K562 (cell line): ENCODE measurements around the gene C6orf62. TPM values are rescaled to one million over a fixed set of nuclear protein-coding genes. Genes with fewer than 3 reads are reported as not detected.
A peak's percentile ranks its signal among the peaks of the same experiment; 100 is the strongest.

Experiments
- AFF1 ChIP-seq, 2 experiments: fragments of 450-650 bp; IDR thresholded peaks; 2 replicates each; pipeline ENCODE4 v1.6.1; 2018; ENCODE audit warnings: mild to moderate bottlenecking in 2 of 2, low read depth in 1 of 2; ENCODE audit not compliant: partially characterized antibody in 2 of 2
- CCAR2 ChIP-seq: fragments of 200-400 bp; formaldehyde crosslinking; IDR thresholded peaks from 2 replicates; pipeline ENCODE4 v1.6.1; 2017; ENCODE audit warnings: mild to moderate bottlenecking, low read depth, low read length
- CHD1 ChIP-seq: fragments of 200-600 bp; sonication (generic); IDR thresholded peaks from one replicate; pipeline ENCODE4 v1.6.1; 2012; ENCODE audit warnings: mild to moderate bottlenecking, moderate library complexity, low read length, inconsistent platforms
- ELF2 ChIP-seq: fragments of 250-450 bp; sonication (Bioruptor Pico); IDR thresholded peaks from 2 replicates; pipeline ENCODE4 v1.5.0; 2021; ENCODE audit warnings: mild to moderate bottlenecking
- FOXM1 ChIP-seq, 2 experiments: fragments of 450-650 bp in 1 of 2; sonication (generic) in 1 of 2; formaldehyde crosslinking in 1 of 2; IDR thresholded peaks; 2 replicates each; pipeline versions ENCODE4 v1.6.1 to v1.9.0; 2017 to 2022; ENCODE audit warnings: low read depth in 2 of 2, mild to moderate bottlenecking in 2 of 2, missing genetic modification reagents in 1 of 2, moderate library complexity in 1 of 2
- HDAC1 ChIP-seq, 2 experiments: fragments of 450-650 bp; IDR thresholded peaks; 2 replicates each; pipeline ENCODE4 v1.6.1; 2016 to 2017; ENCODE audit warnings: inconsistent platforms in 1 of 2, mild to moderate bottlenecking in 1 of 2, moderate library complexity in 1 of 2
- HDAC6 ChIP-seq: IDR thresholded peaks from 2 replicates; pipeline ENCODE4 v1.6.1; 2012; ENCODE audit warnings: low read depth, mild to moderate bottlenecking, control low read depth, inconsistent platforms, low read length, moderate library complexity
- KDM2B ChIP-seq: fragments of 250-450 bp; sonication (Bioruptor Pico); IDR thresholded peaks from 2 replicates; pipeline ENCODE4 v1.8.0; 2021; ENCODE audit warnings: mild to moderate bottlenecking, moderate library complexity
- PCBP2 ChIP-seq: fragments of 200-400 bp; formaldehyde crosslinking; IDR thresholded peaks from 2 replicates; pipeline ENCODE4 v1.6.1; 2018; ENCODE audit warnings: low read length, low read depth, mild to moderate bottlenecking, moderate library complexity; ENCODE audit not compliant: poor library complexity, severe bottlenecking
- TGIF2 ChIP-seq: sonication (generic); formaldehyde crosslinking; IDR thresholded peaks from 2 replicates; pipeline ENCODE4 v1.8.1; 2022; ENCODE audit warnings: mild to moderate bottlenecking, missing genetic modification reagents, moderate library complexity
- ZBTB1 ChIP-seq: sonication (generic); formaldehyde crosslinking; IDR thresholded peaks from 2 replicates; pipeline ENCODE4 v1.8.1; 2023; ENCODE audit warnings: missing genetic modification reagents, low read depth, mild to moderate bottlenecking, borderline replicate concordance
- ZBTB33 ChIP-seq: sonication (generic); formaldehyde crosslinking; IDR thresholded peaks from 2 replicates; pipeline ENCODE4 v1.8.1; 2023; ENCODE audit warnings: mild to moderate bottlenecking, missing genetic modification reagents
- ZFP91 ChIP-seq: sonication (generic); formaldehyde crosslinking; IDR thresholded peaks from 2 replicates; pipeline ENCODE4 v1.8.0; 2022; ENCODE audit warnings: mild to moderate bottlenecking, missing genetic modification reagents
- ZFX ChIP-seq: sonication (generic); formaldehyde crosslinking; IDR thresholded peaks from 2 replicates; pipeline ENCODE4 v1.8.0; 2022; ENCODE audit warnings: mild to moderate bottlenecking, missing genetic modification reagents, moderate library complexity
- ZNF699 ChIP-seq: fragments of 250-450 bp; sonication (Bioruptor Pico); IDR thresholded peaks from 2 replicates; pipeline ENCODE4 v1.8.0; 2021; ENCODE audit warnings: mild to moderate bottlenecking, moderate library complexity; ENCODE audit not compliant: insufficient replicate concordance
- polyA plus RNA-seq, 8 experiments: library from polyadenylated mRNA; depleted of rRNA in 4 of 8; stranded (reverse) in 5 of 8; unstranded in 3 of 8; fragments of >200 nt; fragmentation: Nextera tagmentation in 2 of 8; fragmentation: Illumina TruSeq in 1 of 8; extraction: Ambion mirVana in 2 of 8; extraction: Trizol in 1 of 8; gene quantifications; 2 replicates each; pipeline versions ENCODE4 v1.2.1 to v1.2.3, GENCODE V29; 2011 to 2014; ENCODE audit warnings: inconsistent platforms in 1 of 8, missing spikeins in 1 of 8
- total RNA-seq, 7 experiments: library from RNA; depleted of rRNA in 6 of 7; stranded (reverse); fragments of >200 nt in 6 of 7; fragmentation: Illumina TruSeq in 2 of 7; extraction: Trizol in 2 of 7; gene quantifications; 2 replicates each; pipeline versions ENCODE4 v1.2.1 to v1.2.3, GENCODE V29; 2011 to 2021; ENCODE audit warnings: low replicate concordance in 1 of 7
- TF ChIP-seq, protein P1 (sequence below): sonication (generic); formaldehyde crosslinking; IDR thresholded peaks from 2 replicates; pipeline ENCODE4 v1.8.0; 2022; ENCODE audit warnings: mild to moderate bottlenecking, missing genetic modification reagents
- TF ChIP-seq, protein P2 (sequence below): fragments of 450-650 bp; IDR thresholded peaks from 2 replicates; pipeline ENCODE4 v1.6.1; 2016

C6orf62 gene
- total and polyA plus RNA-seq, 9 of the 15 experiments (the other 6 are each of a cell fraction or from before 2014, with no cell fraction given), result 48.5 to 579 (median 111) TPM

DNA sequence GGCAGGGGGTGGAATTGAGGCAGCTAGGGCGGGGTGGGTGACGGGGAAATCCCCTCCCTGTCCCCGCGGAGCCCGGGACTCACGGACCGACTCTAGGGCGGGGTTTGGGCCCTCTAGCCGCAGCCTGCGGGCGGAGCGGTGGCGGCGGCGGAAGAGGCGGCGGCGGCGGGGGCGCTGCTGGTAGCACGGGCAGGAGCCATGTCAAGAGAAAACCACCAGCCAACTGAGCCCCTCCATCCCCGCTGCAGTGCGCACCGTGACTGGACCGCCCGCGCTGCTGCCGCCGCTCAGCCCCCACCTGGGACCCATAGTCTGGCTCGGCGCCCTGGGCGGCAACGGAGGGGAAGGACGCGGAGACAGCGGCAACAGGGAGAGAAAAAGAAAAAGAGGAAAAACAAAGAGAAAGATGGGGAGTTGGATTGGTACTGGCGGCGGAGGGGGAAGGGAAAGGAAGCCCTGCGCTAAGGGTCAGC, 1.2 kb upstream of the C6orf62 start (continued):
- TF ChIP-seq ZNF699 (CRISPR knock-in tag) (no peak), ELF2 (no peak), KDM2B (CRISPR knock-in tag) (no peak), ZFX (peak; percentile 92), CHD1 (peak; percentile 100), PCBP2 (peak; percentile 16), TGIF2 (0 out of 2 replicates have a peak, but pooled peaks have one; percentile 30), FOXM1 (IDR thresholded peaks at IDR 0.05; ENCODE audit: low read depth) (no peak), FOXM1 (CRISPR knock-in tag; IDR thresholded peaks at IDR 0.05; ENCODE audit: low read depth) (0 out of 2 replicates have a peak, but pooled peaks have one; percentile 24), ZBTB33 (CRISPR knock-in tag) (no peak; the same call in 1 of the 2 replicates), ZFP91 (CRISPR knock-in tag) (no peak), ZBTB1 (CRISPR knock-in tag) (peak; percentile 99), AFF1 (IDR thresholded peaks at IDR 0.05; ENCODE audit: low read depth in 1 of 2, partially characterized antibody in 2 of 2) (no peak), HDAC1 (IDR thresholded peaks at IDR 0.05) (peak in 1 of 2 experiments; percentile 68; a peak in 2 of 4 replicates), CCAR2 (no peak), HDAC6 (no peak)
- TF ChIP-seq, protein P1, sequence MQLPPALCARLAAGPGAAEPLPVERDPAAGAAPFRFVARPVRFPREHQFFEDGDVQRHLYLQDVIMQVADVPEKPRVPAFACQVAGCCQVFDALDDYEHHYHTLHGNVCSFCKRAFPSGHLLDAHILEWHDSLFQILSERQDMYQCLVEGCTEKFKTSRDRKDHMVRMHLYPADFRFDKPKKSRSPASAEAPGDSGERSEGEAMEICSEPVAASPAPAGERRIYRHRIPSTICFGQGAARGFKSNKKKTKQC (CRISPR knock-in tag), result no peak; the same call in 1 of the 2 replicates
- TF ChIP-seq, protein P2, sequence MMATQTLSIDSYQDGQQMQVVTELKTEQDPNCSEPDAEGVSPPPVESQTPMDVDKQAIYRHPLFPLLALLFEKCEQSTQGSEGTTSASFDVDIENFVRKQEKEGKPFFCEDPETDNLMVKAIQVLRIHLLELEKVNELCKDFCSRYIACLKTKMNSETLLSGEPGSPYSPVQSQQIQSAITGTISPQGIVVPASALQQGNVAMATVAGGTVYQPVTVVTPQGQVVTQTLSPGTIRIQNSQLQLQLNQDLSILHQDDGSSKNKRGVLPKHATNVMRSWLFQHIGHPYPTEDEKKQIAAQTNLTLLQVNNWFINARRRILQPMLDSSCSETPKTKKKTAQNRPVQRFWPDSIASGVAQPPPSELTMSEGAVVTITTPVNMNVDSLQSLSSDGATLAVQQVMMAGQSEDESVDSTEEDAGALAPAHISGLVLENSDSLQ, result no peak
